Measurements from ENCODE around the gene GBGT1. TPM values are rescaled to one million over a fixed set of nuclear protein-coding genes. Genes with fewer than 3 reads are reported as not detected.
"Not testable (repeated sequence)": the region's sequence is repeated elsewhere in the genome, so short reads cannot be mapped to it uniquely, and the experiment has no call there.

GBGT1 gene
- total RNA-seq, 1 donor from 2014 or later = 10.0 TPM

GRCh38 chr9:133205996-133206931, 42.5 kb upstream of the GBGT1 start:
- DNase-seq (ENCODE audit: low read depth) = no peak
- H3K4me3 ChIP-seq (ENCODE audit: low read depth, low read length) = no peak overlapping the region
- TF ChIP-seq CTCF (conservative IDR thresholded peaks at IDR 0.05; ENCODE audit: low read depth, low read length) = no peak

- H3K4me3 ChIP-seq (ENCODE audit: low read depth, low read length); DNase-seq (ENCODE audit: low read depth): not testable (repeated sequence)
These were observed 41.8 kb upstream of the GBGT1 start for GRCh38 chr9:133205481-133205887.

- TF ChIP-seq CTCF (conservative IDR thresholded peaks at IDR 0.05; ENCODE audit: low read depth, low read length) = no peak
- DNase-seq (ENCODE audit: low read depth) = no peak
- no peak overlapping the region for H3K4me3 ChIP-seq (ENCODE audit: low read depth, low read length)
These were observed 41.3 kb upstream of the GBGT1 start for GRCh38 chr9:133204993-133205336.

GRCh38 chr9:133204335-133204992, 40.8 kb upstream of the GBGT1 start:
- no peak for TF ChIP-seq CTCF (conservative IDR thresholded peaks at IDR 0.05; ENCODE audit: low read depth, low read length)
- no peak overlapping the region for H3K4me3 ChIP-seq (ENCODE audit: low read depth, low read length)
- DNase-seq (ENCODE audit: low read depth) = no peak

- no peak for TF ChIP-seq CTCF (conservative IDR thresholded peaks at IDR 0.05; ENCODE audit: low read depth, low read length)
- no peak for DNase-seq (ENCODE audit: low read depth)
- H3K4me3 ChIP-seq (ENCODE audit: low read depth, low read length) = no peak overlapping the region
These were observed 39.9 kb upstream of the GBGT1 start for GRCh38 chr9:133203506-133204075.

GRCh38 chr9:133202688-133203453, 39.2 kb upstream of the GBGT1 start:
- no peak overlapping the region for H3K4me3 ChIP-seq (ENCODE audit: low read depth, low read length)
- TF ChIP-seq CTCF (conservative IDR thresholded peaks at IDR 0.05; ENCODE audit: low read depth, low read length) = no peak
- DNase-seq (ENCODE audit: low read depth) = no peak

- TF ChIP-seq CTCF (conservative IDR thresholded peaks at IDR 0.05; ENCODE audit: low read depth, low read length) = no peak
- no peak for DNase-seq (ENCODE audit: low read depth)
- H3K4me3 ChIP-seq (ENCODE audit: low read depth, low read length) = no peak overlapping the region
These were observed 38.4 kb upstream of the GBGT1 start for GRCh38 chr9:133202145-133202513.

All from epithelial cell of proximal tubule (primary cell).